Measurements from ENCODE around the gene KMT5B.
A peak's percentile ranks its signal among the peaks of the same experiment; 100 is the strongest.

The KMT5B gene

DNA sequence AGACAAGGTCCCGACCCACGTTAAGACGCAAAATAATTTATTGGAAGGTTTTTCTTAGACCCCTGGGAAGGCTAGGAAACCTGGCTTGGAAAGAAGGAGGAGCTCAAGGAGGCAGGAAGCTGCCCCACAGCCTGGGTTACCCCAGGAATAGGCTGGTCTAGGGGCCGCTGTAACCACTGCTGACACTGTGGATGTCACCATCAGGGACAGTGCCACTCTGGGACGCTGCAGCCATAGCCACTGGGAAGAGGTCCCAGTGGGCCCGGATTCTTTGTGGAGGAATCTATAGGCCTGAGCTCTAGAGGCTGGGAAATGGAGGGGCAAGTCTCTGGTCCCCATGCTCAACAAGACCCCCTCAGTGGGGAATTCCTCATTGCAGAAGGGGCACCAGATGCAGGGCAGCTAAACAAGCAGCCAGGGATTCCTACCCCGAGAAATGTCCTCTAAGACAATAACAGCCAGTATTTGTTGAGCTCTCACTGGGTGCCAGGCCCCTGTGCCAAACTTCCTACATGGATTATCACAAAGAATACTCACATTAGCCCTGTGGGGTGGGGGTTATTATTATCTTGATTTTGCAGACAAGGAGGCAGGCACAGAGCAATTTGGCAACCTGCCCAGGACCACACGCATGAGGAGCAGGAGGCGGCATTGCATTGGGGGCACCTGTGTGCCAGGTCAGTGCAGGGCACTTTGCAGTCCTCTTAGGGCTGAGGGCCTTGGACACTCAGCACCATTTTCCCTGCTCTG lies 72.4 kb downstream of the KMT5B start:
- no peak overlapping the region for H3K27ac ChIP-seq

DNA sequence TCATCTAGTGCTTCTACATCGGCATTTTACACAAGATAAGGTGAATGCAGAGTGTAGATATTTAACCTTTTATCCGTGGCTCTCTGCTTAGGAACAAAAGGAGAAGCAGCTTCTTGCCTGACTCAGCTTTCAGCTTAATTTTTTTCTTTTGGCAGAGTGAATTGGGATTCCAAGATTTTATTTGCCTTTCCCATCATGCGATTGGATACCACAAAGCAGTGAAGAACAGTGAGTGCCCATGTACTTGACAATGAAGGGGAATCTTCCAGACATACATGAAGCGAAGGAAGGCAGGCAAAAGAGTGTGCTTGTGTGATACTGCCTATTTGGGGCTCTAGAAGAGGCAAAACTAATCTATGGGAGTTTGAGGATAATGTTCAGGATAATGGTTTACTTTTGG lies 74.9 kb downstream of the KMT5B start:
- TF ChIP-seq, protein P1, sequence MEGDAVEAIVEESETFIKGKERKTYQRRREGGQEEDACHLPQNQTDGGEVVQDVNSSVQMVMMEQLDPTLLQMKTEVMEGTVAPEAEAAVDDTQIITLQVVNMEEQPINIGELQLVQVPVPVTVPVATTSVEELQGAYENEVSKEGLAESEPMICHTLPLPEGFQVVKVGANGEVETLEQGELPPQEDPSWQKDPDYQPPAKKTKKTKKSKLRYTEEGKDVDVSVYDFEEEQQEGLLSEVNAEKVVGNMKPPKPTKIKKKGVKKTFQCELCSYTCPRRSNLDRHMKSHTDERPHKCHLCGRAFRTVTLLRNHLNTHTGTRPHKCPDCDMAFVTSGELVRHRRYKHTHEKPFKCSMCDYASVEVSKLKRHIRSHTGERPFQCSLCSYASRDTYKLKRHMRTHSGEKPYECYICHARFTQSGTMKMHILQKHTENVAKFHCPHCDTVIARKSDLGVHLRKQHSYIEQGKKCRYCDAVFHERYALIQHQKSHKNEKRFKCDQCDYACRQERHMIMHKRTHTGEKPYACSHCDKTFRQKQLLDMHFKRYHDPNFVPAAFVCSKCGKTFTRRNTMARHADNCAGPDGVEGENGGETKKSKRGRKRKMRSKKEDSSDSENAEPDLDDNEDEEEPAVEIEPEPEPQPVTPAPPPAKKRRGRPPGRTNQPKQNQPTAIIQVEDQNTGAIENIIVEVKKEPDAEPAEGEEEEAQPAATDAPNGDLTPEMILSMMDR (IDR thresholded peaks at IDR 0.05) = no peak
- TF ChIP-seq ZFX (IDR thresholded peaks at IDR 0.05; ENCODE audit: borderline replicate concordance) = no peak
- H3K27ac ChIP-seq = peak overlapping the region; percentile 86

More for the DNA sequence above, 72.4 kb downstream of the KMT5B start:
- no peak for TF ChIP-seq ZFX (IDR thresholded peaks at IDR 0.05; ENCODE audit: borderline replicate concordance)
- TF ChIP-seq, protein P1 (IDR thresholded peaks at IDR 0.05) = no peak

DNA sequence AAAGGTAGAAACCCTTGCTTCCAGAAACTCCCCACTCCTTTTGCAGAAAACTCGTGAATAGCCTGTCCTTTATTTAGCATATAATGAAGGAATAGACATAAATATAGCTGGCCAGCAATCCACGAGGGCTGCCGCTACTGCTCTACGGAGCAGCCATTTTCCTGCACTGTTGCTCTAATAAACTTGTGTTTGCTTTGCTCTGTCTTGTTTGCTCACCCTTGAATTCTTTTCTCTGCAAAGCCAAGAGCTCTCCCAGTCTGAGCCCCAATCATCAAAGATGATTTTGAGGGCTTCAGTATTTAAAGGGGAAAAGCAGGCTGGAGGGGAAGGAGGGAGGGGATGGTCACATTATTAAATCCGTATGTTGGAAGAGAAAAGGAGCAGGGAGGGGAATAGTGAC lies 75.3 kb downstream of the KMT5B start:
- TF ChIP-seq, protein P1 (IDR thresholded peaks at IDR 0.05) = no peak
- no peak for TF ChIP-seq ZFX (IDR thresholded peaks at IDR 0.05; ENCODE audit: borderline replicate concordance)
- peak overlapping the region; percentile 86 for H3K27ac ChIP-seq

DNA sequence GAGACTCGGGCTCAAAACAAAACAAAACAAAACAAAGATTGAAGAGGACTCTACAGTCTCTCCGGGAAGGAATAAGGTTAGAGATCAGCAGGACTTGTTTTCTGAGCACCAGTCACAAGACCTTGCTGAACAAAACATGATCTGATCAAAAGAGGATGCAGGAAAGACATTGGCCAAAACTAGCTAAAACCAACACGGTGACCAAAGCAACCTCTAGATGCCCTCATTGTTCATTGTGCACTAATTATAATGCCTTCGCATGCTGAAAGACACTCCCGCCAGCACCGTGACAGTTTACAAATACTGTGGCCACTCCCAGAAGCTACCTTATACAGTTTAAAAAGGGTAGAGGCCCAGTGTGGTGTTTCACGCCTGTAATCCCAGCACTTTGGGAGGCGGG lies 76.2 kb downstream of the KMT5B start:
- no peak overlapping the region for H3K27ac ChIP-seq
- TF ChIP-seq, protein P1 (IDR thresholded peaks at IDR 0.05) = no peak
- no peak for TF ChIP-seq ZFX (IDR thresholded peaks at IDR 0.05; ENCODE audit: borderline replicate concordance)

DNA sequence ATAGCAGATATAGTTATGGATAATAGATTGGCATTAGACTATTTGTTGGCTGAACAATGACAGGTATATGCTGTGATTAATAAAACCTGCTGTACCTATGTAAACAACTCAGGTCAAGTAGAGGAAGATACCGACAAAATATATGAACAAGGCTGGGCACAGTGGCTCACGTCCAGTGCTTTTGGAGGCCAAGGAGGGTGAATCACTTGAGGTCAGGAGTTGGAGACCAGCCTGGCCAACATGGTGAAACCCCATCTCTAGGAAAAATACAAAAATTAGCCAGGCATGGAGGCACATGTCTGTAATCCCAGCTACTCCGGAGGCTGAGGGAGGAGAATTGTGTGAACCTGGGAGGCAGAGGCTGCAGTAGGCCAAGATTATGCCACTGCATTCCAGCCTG lies 77.9 kb downstream of the KMT5B start:
- TF ChIP-seq, protein P1 (IDR thresholded peaks at IDR 0.05) = no peak
- TF ChIP-seq ZFX (IDR thresholded peaks at IDR 0.05; ENCODE audit: borderline replicate concordance) = no peak
- no peak overlapping the region for H3K27ac ChIP-seq

DNA sequence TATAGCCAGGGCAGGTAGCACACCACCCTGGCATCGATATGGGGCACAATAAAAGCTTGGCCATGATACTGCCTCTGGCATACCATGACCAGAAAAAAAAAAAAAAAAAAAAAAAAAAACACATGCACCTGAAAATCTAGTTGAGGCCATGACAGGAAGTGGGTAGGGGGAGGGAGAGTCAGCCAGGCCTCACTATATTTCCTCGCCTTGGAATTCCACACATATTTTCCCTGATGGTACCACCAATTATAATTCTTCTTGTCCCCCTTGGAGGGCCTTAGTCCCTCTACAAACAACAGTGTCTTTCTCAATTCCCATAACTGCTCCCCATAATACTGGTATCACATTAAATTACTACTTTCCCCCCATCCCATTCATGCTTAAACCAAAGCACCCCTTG lies 79.3 kb downstream of the KMT5B start:
- H3K27ac ChIP-seq = no peak overlapping the region
- TF ChIP-seq ZFX (IDR thresholded peaks at IDR 0.05; ENCODE audit: borderline replicate concordance) = no peak
- TF ChIP-seq, protein P1 (IDR thresholded peaks at IDR 0.05) = no peak

DNA sequence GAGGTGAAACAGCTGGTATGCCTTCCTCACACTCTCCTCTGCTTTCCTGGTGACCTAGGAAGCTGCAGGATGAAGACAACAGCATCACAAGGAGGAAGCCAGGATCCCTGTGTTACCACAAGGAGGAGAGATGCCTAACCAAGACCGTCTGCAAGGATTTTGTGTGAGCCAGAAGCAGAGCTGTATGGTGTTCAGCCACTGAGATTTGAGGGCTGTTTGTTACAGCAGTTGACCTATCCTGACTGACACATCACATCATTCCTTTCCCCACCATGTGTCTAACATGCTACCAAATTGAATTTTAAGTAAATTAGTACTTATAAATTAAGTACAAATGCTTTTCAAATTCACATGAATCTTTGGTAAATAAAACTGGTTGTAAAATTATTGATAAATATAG lies 83.0 kb downstream of the KMT5B start:
- TF ChIP-seq ZFX (IDR thresholded peaks at IDR 0.05; ENCODE audit: borderline replicate concordance) = no peak
- TF ChIP-seq, protein P1 (IDR thresholded peaks at IDR 0.05) = no peak

More for the DNA sequence above, 83.0 kb downstream of the KMT5B start:
- H3K27ac ChIP-seq = no peak overlapping the region

Data from 22Rv1 (cell line).